Mucosa of rectum (tissue), 2 donors: Measurements from ENCODE around the gene UNC13A.

Experiments used
- H3K27ac ChIP-seq, 2 donors: one replicate each; pipeline ENCODE4 v1.7.0; 2013; ENCODE audit warnings: inconsistent platforms in 2 of 2, low read depth in 2 of 2, low read length in 2 of 2
- H3K27me3 ChIP-seq, 2 donors: one replicate each; pipeline ENCODE4 v1.7.0; 2013; ENCODE audit warnings: low read length in 2 of 2; ENCODE audit not compliant: control insufficient read depth in 2 of 2, insufficient read depth in 2 of 2
- H3K36me3 ChIP-seq, 2 donors: one replicate each; pipeline ENCODE4 v1.7.0; 2013; ENCODE audit warnings: low read length in 2 of 2; ENCODE audit not compliant: control insufficient read depth in 2 of 2, insufficient read depth in 2 of 2
- H3K4me1 ChIP-seq, 2 donors: one replicate each; pipeline ENCODE4 v1.7.0; 2013; ENCODE audit warnings: low read length in 2 of 2, mild to moderate bottlenecking in 1 of 2; ENCODE audit not compliant: control insufficient read depth in 2 of 2, insufficient read depth in 2 of 2
- H3K4me3 ChIP-seq, 2 donors: one replicate each; pipeline ENCODE4 v1.7.0; 2013; ENCODE audit warnings: low read length in 2 of 2
- H3K9ac ChIP-seq, 2 donors: one replicate each; pipeline ENCODE4 v1.7.0; 2013; ENCODE audit warnings: low read length in 2 of 2, low read depth in 1 of 2, mild to moderate bottlenecking in 1 of 2
- H3K9me3 ChIP-seq, 2 donors: one replicate each; pipeline ENCODE4 v1.7.0; 2013; ENCODE audit warnings: low read length in 2 of 2; ENCODE audit not compliant: control insufficient read depth in 2 of 2
- donor health status: healthy.
- donor health status: Normal muscosa, but diverticular disease.

Gene UNC13A

GRCh38 chr19:17632577-17632976 lies 55.6 kb downstream of the UNC13A start:
- no peaks in the 10 kb centered on the region for H3K36me3 ChIP-seq

GRCh38 chr19:17629760-17630159 lies 58.4 kb downstream of the UNC13A start:
- H3K4me3 ChIP-seq, result no peak overlapping the region
- no peak overlapping the region for H3K27ac ChIP-seq
- H3K36me3 ChIP-seq, result no peaks in the 10 kb centered on the region
- no peaks in the 10 kb centered on the region for H3K4me1 ChIP-seq
- no peaks in the 10 kb centered on the region for H3K9me3 ChIP-seq
- H3K27me3 ChIP-seq, result no peaks in the 10 kb centered on the region
- H3K9ac ChIP-seq, result no peak overlapping the region

More at GRCh38 chr19:17632577-17632976, 55.6 kb downstream of the UNC13A start:
- no peaks in the 10 kb centered on the region for H3K4me1 ChIP-seq
- no peak overlapping the region for H3K27ac ChIP-seq
- no peaks in the 10 kb centered on the region for H3K9me3 ChIP-seq
- no peak overlapping the region for H3K4me3 ChIP-seq
- H3K27me3 ChIP-seq, result no peaks in the 10 kb centered on the region
- H3K9ac ChIP-seq, result no peak overlapping the region

GRCh38 chr19:17627921-17628320 lies 60.2 kb downstream of the UNC13A start:
- Histone ChIP-seq H3K27me3 (no peaks in the 10 kb centered on the region), H3K4me3 (no peak overlapping the region), H3K27ac (no peak overlapping the region), H3K4me1 (no peaks in the 10 kb centered on the region), H3K9ac (no peak overlapping the region), H3K36me3 (no peaks in the 10 kb centered on the region), H3K9me3 (no peaks in the 10 kb centered on the region)

- Histone ChIP-seq H3K27ac (no peak overlapping the region), H3K9me3 (no peaks in the 10 kb centered on the region), H3K36me3 (no peaks in the 10 kb centered on the region), H3K4me1 (no peaks in the 10 kb centered on the region), H3K4me3 (no peak overlapping the region), H3K9ac (no peak overlapping the region), H3K27me3 (no peaks in the 10 kb centered on the region)
Measured at GRCh38 chr19:17627161-17627560, 61.0 kb downstream of the UNC13A start.

- H3K36me3 ChIP-seq, result no peaks in the 10 kb centered on the region
- H3K4me1 ChIP-seq, result no peaks in the 10 kb centered on the region
- H3K27ac ChIP-seq, result no peak overlapping the region
- H3K4me3 ChIP-seq, result no peak overlapping the region
- H3K9ac ChIP-seq, result no peak overlapping the region
- H3K27me3 ChIP-seq, result no peaks in the 10 kb centered on the region
- no peaks in the 10 kb centered on the region for H3K9me3 ChIP-seq
Measured at GRCh38 chr19:17626456-17627015, 61.6 kb downstream of the UNC13A start.

- Histone ChIP-seq H3K9me3 (no peaks in the 10 kb centered on the region), H3K36me3 (no peaks in the 10 kb centered on the region), H3K9ac (no peak overlapping the region), H3K4me1 (no peaks in the 10 kb centered on the region), H3K27me3 (no peaks in the 10 kb centered on the region), H3K27ac (no peak overlapping the region), H3K4me3 (no peak overlapping the region)
Measured at GRCh38 chr19:17625980-17626379, 62.2 kb downstream of the UNC13A start.

GRCh38 chr19:17625043-17625442 lies 63.1 kb downstream of the UNC13A start:
- no peak overlapping the region for H3K27ac ChIP-seq
- H3K4me3 ChIP-seq, result no peak overlapping the region
- H3K9ac ChIP-seq, result no peak overlapping the region
- H3K27me3 ChIP-seq, result no peaks in the 10 kb centered on the region
- H3K36me3 ChIP-seq, result no peaks in the 10 kb centered on the region
- H3K9me3 ChIP-seq, result no peaks in the 10 kb centered on the region
- no peaks in the 10 kb centered on the region for H3K4me1 ChIP-seq

GRCh38 chr19:17624314-17624991 lies 63.7 kb downstream of the UNC13A start:
- no peaks in the 10 kb centered on the region for H3K4me1 ChIP-seq
- no peak overlapping the region for H3K9ac ChIP-seq
- no peak overlapping the region for H3K27ac ChIP-seq
- H3K4me3 ChIP-seq, result no peak overlapping the region
- no peaks in the 10 kb centered on the region for H3K9me3 ChIP-seq
- H3K27me3 ChIP-seq, result no peaks in the 10 kb centered on the region
- H3K36me3 ChIP-seq, result no peaks in the 10 kb centered on the region

GRCh38 chr19:17623224-17623935 lies 64.8 kb downstream of the UNC13A start:
- H3K27me3 ChIP-seq, result no peaks in the 10 kb centered on the region
- no peaks in the 10 kb centered on the region for H3K9me3 ChIP-seq
- H3K4me3 ChIP-seq, result no peak overlapping the region
- no peaks in the 10 kb centered on the region for H3K36me3 ChIP-seq
- no peaks in the 10 kb centered on the region for H3K4me1 ChIP-seq
- no peak overlapping the region for H3K9ac ChIP-seq
- no peak overlapping the region for H3K27ac ChIP-seq

GRCh38 chr19:17620696-17621095 lies 67.5 kb downstream of the UNC13A start:
- Histone ChIP-seq H3K9ac (no peak overlapping the region), H3K36me3 (no peaks in the 10 kb centered on the region), H3K27me3 (peaks cover 2 to 5% of the 10 kb centered on the region in 2 donors)

More at GRCh38 chr19:17620696-17621095, 67.5 kb downstream of the UNC13A start:
- Histone ChIP-seq H3K4me3 (no peak overlapping the region), H3K4me1 (no peaks in the 10 kb centered on the region), H3K27ac (no peak overlapping the region), H3K9me3 (no peaks in the 10 kb centered on the region)
